Fibroblast of lung (primary cell): ENCODE data around the gene PTGS1.
"Not testable (repeated sequence)": the region's sequence is repeated elsewhere in the genome, so short reads cannot be mapped to it uniquely, and the experiment has no call there.

Experiments
- EZH2 ChIP-seq: IDR thresholded peaks from 2 replicates; pipeline ENCODE4 v1.5.1; 2012; ENCODE audit warnings: low read length, control low read depth, mild to moderate bottlenecking; ENCODE audit errors: missing control alignments
- TF ChIP-seq, protein P1 (sequence below), 2 donors: IDR thresholded peaks in 1 of 2; conservative IDR thresholded peaks in 1 of 2; 1 replicate in 1 of 2; 2 replicates in 1 of 2; pipeline ENCODE4 v1.5.1; 2011 to 2012; ENCODE audit warnings: low read length in 2 of 2, control low read depth in 1 of 2, inconsistent platforms in 1 of 2, low read depth in 1 of 2, mild to moderate bottlenecking in 1 of 2

DNA sequence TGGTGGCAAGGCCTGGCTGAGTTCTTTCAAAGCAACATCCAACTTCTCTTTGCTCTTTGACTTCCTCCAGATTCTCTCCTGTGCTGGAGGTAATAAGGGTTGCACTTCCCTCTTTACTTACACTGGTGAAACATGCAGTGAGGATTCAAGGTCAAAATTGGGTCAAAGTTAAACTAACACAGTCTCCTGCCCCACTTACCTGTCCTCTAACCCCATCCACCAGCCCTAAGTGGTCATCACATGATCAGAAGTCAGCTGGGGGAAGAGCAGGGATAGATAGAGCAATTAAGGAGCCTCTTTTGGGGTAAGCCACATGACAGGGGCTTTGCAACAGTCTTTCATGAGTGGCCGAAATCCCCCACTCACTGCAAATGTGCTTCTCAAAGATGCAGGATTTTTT is 46.2 kb upstream of the PTGS1 start:
- TF ChIP-seq, protein P1, sequence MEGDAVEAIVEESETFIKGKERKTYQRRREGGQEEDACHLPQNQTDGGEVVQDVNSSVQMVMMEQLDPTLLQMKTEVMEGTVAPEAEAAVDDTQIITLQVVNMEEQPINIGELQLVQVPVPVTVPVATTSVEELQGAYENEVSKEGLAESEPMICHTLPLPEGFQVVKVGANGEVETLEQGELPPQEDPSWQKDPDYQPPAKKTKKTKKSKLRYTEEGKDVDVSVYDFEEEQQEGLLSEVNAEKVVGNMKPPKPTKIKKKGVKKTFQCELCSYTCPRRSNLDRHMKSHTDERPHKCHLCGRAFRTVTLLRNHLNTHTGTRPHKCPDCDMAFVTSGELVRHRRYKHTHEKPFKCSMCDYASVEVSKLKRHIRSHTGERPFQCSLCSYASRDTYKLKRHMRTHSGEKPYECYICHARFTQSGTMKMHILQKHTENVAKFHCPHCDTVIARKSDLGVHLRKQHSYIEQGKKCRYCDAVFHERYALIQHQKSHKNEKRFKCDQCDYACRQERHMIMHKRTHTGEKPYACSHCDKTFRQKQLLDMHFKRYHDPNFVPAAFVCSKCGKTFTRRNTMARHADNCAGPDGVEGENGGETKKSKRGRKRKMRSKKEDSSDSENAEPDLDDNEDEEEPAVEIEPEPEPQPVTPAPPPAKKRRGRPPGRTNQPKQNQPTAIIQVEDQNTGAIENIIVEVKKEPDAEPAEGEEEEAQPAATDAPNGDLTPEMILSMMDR (conservative IDR thresholded peaks at IDR 0.05 in 1 of 2, IDR thresholded peaks at IDR 0.05 in 1 of 2; ENCODE audit: low read depth in 1 of 2, low read length in 2 of 2): not testable (repeated sequence)
- TF ChIP-seq EZH2: not testable (repeated sequence)
